Peyer's patch (tissue), 4 donors: ENCODE measurements around the gene FAM171A1.

Experiments used
- CTCF ChIP-seq, 6 experiments: fragments of 450-650 bp in 4 of 6; fragments of 200-600 bp in 2 of 6; sonication (generic) in 1 of 6; IDR thresholded peaks; one replicate each; pipeline ENCODE4 v1.5.1; 2017 to 2019; ENCODE audit warnings: antibody characterized with exemption in 6 of 6, mild to moderate bottlenecking in 3 of 6, moderate library complexity in 1 of 6
- POLR2A ChIP-seq, 2 donors: fragments of 450-650 bp; IDR thresholded peaks; one replicate each; pipeline ENCODE4 v1.5.1; 2017; ENCODE audit warnings: antibody characterized with exemption in 2 of 2, mild to moderate bottlenecking in 2 of 2, moderate library complexity in 2 of 2

GRCh38 chr10:15321431-15322341 lies 49.4 kb downstream of the FAM171A1 start:
- TF ChIP-seq CTCF (IDR thresholded peaks at IDR 0.05) (no peak), POLR2A (IDR thresholded peaks at IDR 0.05) (no peak)
